ENCODE measurements around the gene STK38. TPM values are rescaled to one million over a fixed set of nuclear protein-coding genes. Genes with fewer than 3 reads are reported as not detected.

STK38 gene
- total and polyA plus RNA-seq, 8 donors: 4.7 to 18.4 (median 8.6) TPM

GRCh38 chr6:36492621-36493020 is 54.7 kb downstream of the STK38 start:
- H3K4me3 ChIP-seq: no peak overlapping the region
- FAIRE-seq (no peak), DNase-seq (no peak), ATAC-seq (peak in 2 of 4 donors; percentile 15 to 41)
- no peaks in the 10 kb centered on the region for H3K9me3 ChIP-seq
- H3K27me3 ChIP-seq: no peaks in the 10 kb centered on the region
- H3K27ac ChIP-seq: no peak overlapping the region
- 91 to 100% methylated on average over 1 of the region's 1 CpG for WGBS, 2 donors
- peaks cover 0 to 42% (median 0%) of the 10 kb centered on the region in 3 donors for H3K36me3 ChIP-seq
- H3K4me1 ChIP-seq: no peaks in the 10 kb centered on the region
- intact Hi-C loops (cut with DNase I): no loop called here
- no peak for TF ChIP-seq CTCF (IDR thresholded peaks at IDR 0.05)

GRCh38 chr6:36492092-36492491 is 55.2 kb downstream of the STK38 start:
- no peak for DNase-seq
- Histone ChIP-seq H3K36me3 (peaks cover 0 to 41% (median 2%) of the 10 kb centered on the region in 3 donors), H3K4me3 (no peak overlapping the region), H3K27ac (no peak overlapping the region), H3K4me1 (no peaks in the 10 kb centered on the region), H3K9me3 (no peaks in the 10 kb centered on the region), H3K27me3 (no peaks in the 10 kb centered on the region)
- no peak for TF ChIP-seq CTCF (IDR thresholded peaks at IDR 0.05)
- ATAC-seq: peak in 1 of 4 donors; percentile 12
- intact Hi-C loops (cut with DNase I): no loop called here
- WGBS, 2 donors: 73 to 75% methylated on average over 4 of the region's 4 CpGs
- FAIRE-seq: no peak

GRCh38 chr6:36491378-36491965 is 55.8 kb downstream of the STK38 start:
- H3K27ac ChIP-seq: no peak overlapping the region
- no peaks in the 10 kb centered on the region for H3K4me1 ChIP-seq
- TF ChIP-seq CTCF (IDR thresholded peaks at IDR 0.05): no peak
- peaks cover 0 to 39% (median 6%) of the 10 kb centered on the region in 3 donors for H3K36me3 ChIP-seq
- no peaks in the 10 kb centered on the region for H3K9me3 ChIP-seq
- H3K4me3 ChIP-seq: no peak overlapping the region
- H3K27me3 ChIP-seq: no peaks in the 10 kb centered on the region
- intact Hi-C loops (cut with DNase I): no loop called here
- ATAC-seq: peak in 1 of 4 donors; percentile 22
- 80 to 84% methylated on average over 7 of the region's 7 CpGs for WGBS, 2 donors
- DNase-seq: no peak
- FAIRE-seq: no peak

- no peaks in the 10 kb centered on the region for H3K9me3 ChIP-seq
- H3K27ac ChIP-seq: no peak overlapping the region
- H3K27me3 ChIP-seq: no peaks in the 10 kb centered on the region
- no peak for TF ChIP-seq CTCF (IDR thresholded peaks at IDR 0.05)
- WGBS, 2 donors: 86 to 95% methylated on average over 4 of the region's 4 CpGs
- ATAC-seq (no peak), DNase-seq (no peak), FAIRE-seq (no peak)
- no peak overlapping the region for H3K4me3 ChIP-seq
- H3K36me3 ChIP-seq: peaks cover 0 to 33% (median 6%) of the 10 kb centered on the region in 3 donors
- no peaks in the 10 kb centered on the region for H3K4me1 ChIP-seq
- intact Hi-C loops (cut with DNase I): no loop called here
These were observed 57.9 kb downstream of the STK38 start for GRCh38 chr6:36489426-36489825.

- FAIRE-seq: no peak
- H3K9me3 ChIP-seq: no peaks in the 10 kb centered on the region
- ATAC-seq: no peak
- H3K27me3 ChIP-seq: no peaks in the 10 kb centered on the region
- no peak for TF ChIP-seq CTCF (IDR thresholded peaks at IDR 0.05)
- H3K36me3 ChIP-seq: peaks cover 0 to 37% (median 6%) of the 10 kb centered on the region in 3 donors
- H3K27ac ChIP-seq: no peak overlapping the region
- no peaks in the 10 kb centered on the region for H3K4me1 ChIP-seq
- H3K4me3 ChIP-seq: no peak overlapping the region
- intact Hi-C loops (cut with DNase I): no loop called here
- no peak for DNase-seq
These were observed 59.1 kb downstream of the STK38 start for GRCh38 chr6:36488221-36488620.
